ENCODE data around the gene GZMA. TPM values are rescaled to one million over a fixed set of nuclear protein-coding genes. Genes with fewer than 3 reads are reported as not detected.
A peak's percentile ranks its signal among the peaks of the same experiment; 100 is the strongest.

GZMA gene
- polyA plus RNA-seq, 2 of the 4 experiments (the other 2 are of a cell fraction), result not detected

GRCh38 chr5:55151923-55152842 is 49.7 kb downstream of the GZMA start:
- H3K9me3 ChIP-seq, result no peaks in the 10 kb centered on the region
- H3K4me2 ChIP-seq, result peak overlapping the region; percentile 33; the same call in 2 of the 3 replicates
- peaks cover 10% of the 10 kb centered on the region; the same call in 2 of the 3 replicates for H3K4me1 ChIP-seq
- no peak overlapping the region for H3K4me3 ChIP-seq
- peak; percentile 62 to 65; a peak in 5 of 6 replicates for ATAC-seq
- no peak overlapping the region for H3K27ac ChIP-seq
- no peak for DNase-seq (ENCODE audit: low read depth in 1 of 2, low spot score in 1 of 2)
- CTCF ChIA-PET, result interaction anchor here (1.0 to 2.3 kb wide), 5 partner anchors 208 to 249 kb away, joined by 3 to 7 read pairs (median 4); no protein-coding TSS in a partner anchor
- WGBS (ENCODE audit: missing lambda C conversion rate), result 37% methylated on average over 5 of the region's 5 CpGs
- no peak for FAIRE-seq
- POLR2A ChIA-PET, result no interaction called here
- no peak for TF ChIP-seq PHF8 (IDR thresholded peaks at IDR 0.05; ENCODE audit: borderline replicate concordance, low read depth)
- TF ChIP-seq JUNB (IDR thresholded peaks at IDR 0.05), result 0 out of 2 replicates have a peak, but pooled peaks have one; percentile 17
- TF ChIP-seq EHF (CRISPR knock-in tag; IDR thresholded peaks at IDR 0.05), result no peak
- no peak for TF ChIP-seq ZSCAN20 (CRISPR knock-in tag; IDR thresholded peaks at IDR 0.05)

- Histone ChIP-seq H3K4me3 (no peak overlapping the region), H3K4me2 (0 out of 3 replicates have a peak overlapping the region, but pooled peaks have one; percentile 12), H3K4me1 (peaks cover 10% of the 10 kb centered on the region; the same call in 2 of the 3 replicates), H3K27ac (no peak overlapping the region), H3K9me3 (no peaks in the 10 kb centered on the region)
- DNase-seq (ENCODE audit: low read depth in 1 of 2, low spot score in 1 of 2) (no peak), ATAC-seq (no peak), FAIRE-seq (peak; percentile 13)
- ChIA-PET POLR2A (no interaction called here), CTCF (interaction anchor here (0.7 kb wide), 1 partner anchor 249 kb away, joined by 4 read pairs; no protein-coding TSS in a partner anchor)
- 0% methylated on average over 3 of the region's 3 CpGs for WGBS (ENCODE audit: missing lambda C conversion rate)
- TF ChIP-seq SMC3 (IDR thresholded peaks at IDR 0.05) (no peak), CHD2 (IDR thresholded peaks at IDR 0.05; ENCODE audit: low read length, partially characterized antibody) (no peak), KDM1A (IDR thresholded peaks at IDR 0.05; ENCODE audit: low read depth) (no peak), JUN (IDR thresholded peaks at IDR 0.05) (no peak), CBX2 (IDR thresholded peaks at IDR 0.05; ENCODE audit: borderline replicate concordance, low read depth) (no peak)
Observed at GRCh38 chr5:55154873-55155272, 52.4 kb downstream of the GZMA start.

Other genes with a start within 250 kb of the GZMA start
- not detected in 2 replicates for gene ESM1, start 117.1 kb upstream of the GZMA start, polyA plus RNA-seq (2011; rRNA removed)
- not detected in 3 replicates for gene ESM1, start 117.1 kb upstream of the GZMA start, polyA plus RNA-seq (2017; fragmentation: RNase III; extraction: RNeasy Plus Mini Kit Qiagen cat#74134 plus additional on column Dnase treatment)
- gene GZMK, start 78.4 kb upstream of the GZMA start, polyA plus RNA-seq (2011; rRNA removed), result not detected in 2 replicates
- not detected in 3 replicates for gene GZMK, start 78.4 kb upstream of the GZMA start, polyA plus RNA-seq (2017; fragmentation: RNase III; extraction: RNeasy Plus Mini Kit Qiagen cat#74134 plus additional on column Dnase treatment)
- gene GPX8, start 57.5 kb downstream of the GZMA start, polyA plus RNA-seq (2011; rRNA removed), result 67.9 and 86.0 TPM in 2 replicates
- 51.2 to 55.7 TPM (median 51.8 TPM) in 3 replicates for gene GPX8, start 57.5 kb downstream of the GZMA start, polyA plus RNA-seq (2017; fragmentation: RNase III; extraction: RNeasy Plus Mini Kit Qiagen cat#74134 plus additional on column Dnase treatment)
- 0.04 and 0.05 TPM in 2 replicates for gene CDC20B, start 70.5 kb downstream of the GZMA start, polyA plus RNA-seq (2011; rRNA removed)
- not detected in 3 replicates for gene CDC20B, start 70.5 kb downstream of the GZMA start, polyA plus RNA-seq (2017; fragmentation: RNase III; extraction: RNeasy Plus Mini Kit Qiagen cat#74134 plus additional on column Dnase treatment)
- gene MCIDAS, start 124.7 kb downstream of the GZMA start, polyA plus RNA-seq (2011; rRNA removed), result 1.7 and 2.2 TPM in 2 replicates
- gene MCIDAS, start 124.7 kb downstream of the GZMA start, polyA plus RNA-seq (2017; fragmentation: RNase III; extraction: RNeasy Plus Mini Kit Qiagen cat#74134 plus additional on column Dnase treatment), result 1.7 to 2.2 TPM (median 1.7 TPM) in 3 replicates
- 2.2 and 2.6 TPM in 2 replicates for gene CCNO, start 131.0 kb downstream of the GZMA start, polyA plus RNA-seq (2011; rRNA removed)
- 4.7 to 5.1 TPM (median 4.8 TPM) in 3 replicates for gene CCNO, start 131.0 kb downstream of the GZMA start, polyA plus RNA-seq (2017; fragmentation: RNase III; extraction: RNeasy Plus Mini Kit Qiagen cat#74134 plus additional on column Dnase treatment)
- 12.3 and 22.4 TPM in 2 replicates for gene DHX29, start 205.0 kb downstream of the GZMA start, polyA plus RNA-seq (2011; rRNA removed)
- 25.4 to 25.6 TPM (median 25.5 TPM) in 3 replicates for gene DHX29, start 205.0 kb downstream of the GZMA start, polyA plus RNA-seq (2017; fragmentation: RNase III; extraction: RNeasy Plus Mini Kit Qiagen cat#74134 plus additional on column Dnase treatment)
- 45.8 and 99.8 TPM in 2 replicates for gene MTREX, start 205.3 kb downstream of the GZMA start, polyA plus RNA-seq (2011; rRNA removed)
- gene MTREX, start 205.3 kb downstream of the GZMA start, polyA plus RNA-seq (2017; fragmentation: RNase III; extraction: RNeasy Plus Mini Kit Qiagen cat#74134 plus additional on column Dnase treatment), result 74.5 to 89.1 TPM (median 74.8 TPM) in 3 replicates

Measured in A549 (cell line).